Activated CD8-positive, alpha-beta memory T cell treated with anti-CD3 and anti-CD28 coated beads for 4 hours (primary cell): Measurements from ENCODE around the gene CFAP99.

Experiments used
- DNase-seq, 2 donors: peaks; one replicate each; pipeline ENCODE4 v3.0.0-alpha.2; 2020; ENCODE audit warnings: low read depth in 2 of 2

CFAP99 gene

GRCh38 chr4:2468456-2469191, 49.9 kb downstream of the CFAP99 start, which contains the start of gene RNF4:
TSS of gene RNF4 (plus strand) at chr4:2469106. CDS start at chr4:2490494, 21,388 bp downstream.
- DNase-seq: peak; percentile 90 to 94

GRCh38 chr4:2469192-2469984, 50.6 kb downstream of the CFAP99 start:
- DNase-seq: peak; percentile 49 to 58

GRCh38 chr4:2470791-2471190, 52.0 kb downstream of the CFAP99 start:
- no peak for DNase-seq

GRCh38 chr4:2472187-2472586, 53.4 kb downstream of the CFAP99 start:
- DNase-seq: no peak

- no peak for DNase-seq
Observed at GRCh38 chr4:2478229-2478628, 59.5 kb downstream of the CFAP99 start.

GRCh38 chr4:2480649-2481048, 61.9 kb downstream of the CFAP99 start:
- DNase-seq: no peak

GRCh38 chr4:2482192-2482591, 63.4 kb downstream of the CFAP99 start:
- DNase-seq: no peak

GRCh38 chr4:2482693-2483092, 63.9 kb downstream of the CFAP99 start:
- DNase-seq: no peak

- no peak for DNase-seq
Observed at GRCh38 chr4:2483237-2483636, 64.5 kb downstream of the CFAP99 start.

GRCh38 chr4:2484185-2484584, 65.4 kb downstream of the CFAP99 start:
- no peak for DNase-seq

GRCh38 chr4:2484993-2485392, 66.2 kb downstream of the CFAP99 start:
- peak; percentile 32 to 38 for DNase-seq

GRCh38 chr4:2485956-2486355, 67.2 kb downstream of the CFAP99 start:
- no peak for DNase-seq

GRCh38 chr4:2486981-2487380, 68.2 kb downstream of the CFAP99 start:
- no peak for DNase-seq

- DNase-seq: no peak
Observed at GRCh38 chr4:2487632-2488031, 68.9 kb downstream of the CFAP99 start.

- no peak for DNase-seq
Observed at GRCh38 chr4:2489081-2489805, 70.5 kb downstream of the CFAP99 start.

- DNase-seq: no peak
Observed at GRCh38 chr4:2489841-2490552, 71.2 kb downstream of the CFAP99 start.

GRCh38 chr4:2492970-2493369, 74.2 kb downstream of the CFAP99 start:
- no peak for DNase-seq

- no peak for DNase-seq
Observed at GRCh38 chr4:2494992-2495391, 76.2 kb downstream of the CFAP99 start.

- no peak for DNase-seq
Observed at GRCh38 chr4:2497324-2497723, 78.6 kb downstream of the CFAP99 start.

- DNase-seq: no peak
Observed at GRCh38 chr4:2497931-2498330, 79.2 kb downstream of the CFAP99 start.

- no peak for DNase-seq
Observed at GRCh38 chr4:2500547-2500946, 81.8 kb downstream of the CFAP99 start.
